GM21367 (cell line): Measurements from ENCODE around the gene METTL22.

Experiments
- ATAC-seq: cut with Tn5 transposase; IDR thresholded peaks from one replicate; pipeline ENCODE4 v1.9.1; 2021; ENCODE audit not compliant: unreplicated experiment

Gene METTL22

DNA sequence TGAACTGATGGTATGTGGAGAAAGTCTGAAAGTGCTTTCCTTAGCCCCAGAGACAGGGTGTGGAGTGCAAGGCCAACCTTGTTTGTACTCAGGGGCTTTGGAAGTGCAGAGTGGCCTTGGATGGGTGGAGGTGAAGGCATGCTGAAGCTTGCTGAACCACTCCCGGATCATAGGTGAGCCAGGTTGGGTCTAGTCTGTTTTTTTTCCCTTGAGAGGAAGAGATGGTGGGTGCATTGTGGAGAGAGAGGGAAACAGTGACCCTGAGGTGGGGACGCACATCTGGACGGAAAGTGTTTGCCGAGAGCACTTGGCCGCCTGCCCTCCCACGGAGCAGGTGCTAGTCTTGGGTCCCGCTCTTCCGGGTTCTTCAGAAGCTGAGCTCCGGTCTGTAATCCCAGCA, 65.4 kb downstream of the METTL22 start:
- no peak for ATAC-seq

DNA sequence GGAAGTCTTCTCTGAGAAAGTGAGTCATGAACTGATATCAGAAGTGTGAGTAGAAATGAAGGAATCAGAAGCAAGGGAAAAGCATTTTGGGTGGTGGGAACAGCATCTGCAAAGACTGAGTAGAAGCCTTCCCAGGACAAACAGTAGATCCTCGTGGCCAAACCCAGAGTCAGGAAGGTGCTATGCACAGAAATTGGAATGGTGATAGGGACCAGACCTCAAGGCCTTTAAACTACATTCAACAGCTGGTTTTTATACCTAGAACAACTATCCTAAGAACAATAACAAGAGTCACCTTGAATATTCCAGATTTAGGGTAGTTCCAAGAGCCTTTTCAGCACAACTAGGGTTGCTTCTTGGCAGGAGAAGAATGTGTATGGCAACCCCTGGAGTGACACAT, 68.2 kb downstream of the METTL22 start:
- ATAC-seq, result no peak

DNA sequence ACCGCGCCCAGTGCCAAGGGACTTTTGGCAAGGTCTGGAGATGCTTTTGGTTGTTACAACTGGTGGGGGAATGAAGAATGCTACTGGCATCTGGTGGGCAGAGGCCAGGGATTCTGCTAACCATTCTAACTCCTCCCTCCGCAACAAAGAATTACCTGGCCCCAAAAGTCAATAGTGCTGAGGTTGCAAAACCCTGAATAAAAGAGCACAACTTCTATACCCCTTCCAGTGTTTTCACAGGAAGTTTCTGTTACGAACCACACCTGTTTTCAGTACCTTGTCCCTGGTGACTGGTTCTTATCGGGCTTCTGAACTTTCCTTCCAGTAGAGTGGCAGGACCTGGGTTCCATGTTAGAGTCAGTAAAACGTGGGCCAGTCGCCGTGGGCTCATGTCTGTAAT, 70.2 kb downstream of the METTL22 start:
- ATAC-seq, result no peak

DNA sequence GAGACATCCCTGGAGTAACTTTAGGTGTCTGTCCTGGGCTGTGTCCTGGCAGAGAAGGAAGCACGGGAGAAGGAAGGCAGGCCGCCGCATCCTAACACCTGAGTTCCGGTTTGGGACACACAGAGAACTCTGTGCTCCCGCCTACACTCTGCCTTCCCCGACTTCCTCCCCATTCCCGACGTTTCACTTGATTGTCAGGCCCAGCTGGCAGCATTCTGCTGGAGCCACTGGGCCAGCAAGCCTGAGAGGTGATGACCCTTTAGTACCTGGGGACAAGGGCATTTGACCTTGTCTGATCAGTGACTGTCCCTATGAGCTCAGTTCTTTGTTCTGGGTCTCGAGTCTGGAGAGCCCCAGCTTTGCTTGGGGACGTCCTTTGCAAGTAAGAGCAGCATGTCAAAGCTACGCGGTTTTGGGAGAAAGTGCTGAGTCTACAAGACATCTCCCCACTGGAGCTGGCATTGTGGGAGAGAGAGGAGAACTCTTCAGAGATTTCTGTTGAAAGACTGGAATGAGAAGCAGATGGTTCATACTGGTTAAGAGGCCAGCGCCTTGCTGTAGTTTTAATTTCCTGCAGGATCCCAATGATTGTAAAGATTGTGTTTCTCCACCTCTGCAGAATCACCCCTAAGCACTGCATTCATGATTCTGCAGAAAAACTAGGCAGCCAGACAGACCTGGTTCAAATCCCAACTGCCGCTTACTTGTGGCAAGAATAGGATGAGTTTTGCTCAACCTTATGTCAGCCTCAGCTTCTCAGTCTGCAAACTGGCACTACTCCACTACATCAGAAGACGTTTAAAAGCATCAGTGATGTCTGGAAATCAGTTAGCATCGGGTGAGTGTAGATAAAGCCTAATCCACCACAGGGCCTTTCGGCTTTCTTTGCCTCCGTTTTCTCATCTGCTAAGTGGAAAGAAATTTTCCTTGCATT, 73.6 kb downstream of the METTL22 start:
- no peak for ATAC-seq

DNA sequence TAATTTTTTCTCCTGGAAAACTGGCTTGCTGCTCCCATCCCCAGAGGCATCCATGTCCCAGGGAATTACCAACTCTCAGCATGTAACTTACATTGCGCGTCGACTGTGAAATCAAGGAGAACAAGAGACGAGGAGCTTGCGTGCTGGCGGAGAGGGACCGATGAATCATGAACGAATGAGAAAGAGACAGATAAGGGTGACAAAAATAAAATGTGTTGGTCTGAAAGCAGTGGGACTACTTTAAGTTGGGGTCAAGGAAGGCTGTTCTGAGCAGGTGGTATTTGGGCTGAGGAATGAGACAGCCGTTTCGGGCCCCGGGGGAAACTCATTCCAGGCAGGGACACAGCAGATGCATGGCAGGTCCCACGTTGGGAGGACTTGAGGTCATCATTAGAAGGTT, 75.4 kb downstream of the METTL22 start:
- ATAC-seq, result no peak

DNA sequence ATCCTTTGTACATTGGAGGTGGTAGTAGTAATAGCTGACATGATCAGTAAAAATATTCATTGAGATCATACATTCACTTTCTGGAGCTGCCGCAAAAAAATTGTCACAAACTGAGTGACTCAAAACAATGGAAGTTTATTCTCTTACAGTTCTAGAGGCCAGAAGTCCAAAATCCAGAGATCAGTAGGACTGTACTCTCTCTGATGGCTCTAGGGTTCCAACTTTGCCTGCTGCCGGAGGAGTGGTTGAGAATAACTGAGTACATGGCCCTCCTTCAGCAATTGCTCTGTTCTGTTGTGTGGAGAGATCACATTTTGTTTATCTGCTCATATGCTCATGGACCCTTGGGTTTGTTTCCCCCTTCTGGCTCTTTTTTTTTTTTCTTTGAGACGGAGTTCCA, 76.5 kb downstream of the METTL22 start:
- ATAC-seq, result no peak
